Left lung (tissue), 10 donors: ENCODE measurements around the gene TSHZ3. TPM values are rescaled to one million over a fixed set of nuclear protein-coding genes. Genes with fewer than 3 reads are reported as not detected.

Source experiments
- ATAC-seq: fragments of 200-7000 bp; cut with Tn5 transposase; one replicate; pipeline ENCODE4 v1.9.1; 2020; ENCODE audit warnings: moderate library complexity
- DNase-seq, 4 donors: peaks; one replicate each; pipeline ENCODE4 v3.0.0-alpha.2; 2013 to 2020
- H3K27ac ChIP-seq, 2 donors: fragments of 200-600 bp; sonication (generic) in 1 of 2; one replicate each; pipeline versions ENCODE4 v1.5.0 to v1.8.0; 2020 to 2021
- H3K27me3 ChIP-seq, 2 donors: fragments of 200-600 bp; sonication (generic) in 1 of 2; one replicate each; pipeline versions ENCODE4 v1.5.0 to v1.8.0; 2020 to 2021
- H3K36me3 ChIP-seq, 2 donors: fragments of 200-600 bp; sonication (generic) in 1 of 2; one replicate each; pipeline versions ENCODE4 v1.5.0 to v1.8.0; 2020 to 2021
- H3K4me1 ChIP-seq, 2 donors: fragments of 200-600 bp; one replicate each; pipeline ENCODE4 v1.8.0; 2021
- H3K4me3 ChIP-seq, 2 donors: fragments of 200-600 bp; sonication (generic) in 1 of 2; one replicate each; pipeline versions ENCODE4 v1.5.0 to v1.8.0; 2020 to 2021; ENCODE audit warnings: mild to moderate bottlenecking in 1 of 2
- H3K9me3 ChIP-seq, 2 donors: fragments of 200-600 bp; sonication (generic) in 1 of 2; one replicate each; pipeline versions ENCODE4 v1.5.0 to v1.8.0; 2020 to 2021
- CTCF ChIP-seq, 2 donors: fragments of 200-600 bp; sonication (generic) in 1 of 2; IDR thresholded peaks; one replicate each; pipeline versions ENCODE4 v1.5.0 to v1.8.0; 2021; ENCODE audit warnings: antibody characterized with exemption in 2 of 2
- intact Hi-C, 2 donors: fragments of 100-400 bp; cut with DNase I; formaldehyde crosslinking; loops; one replicate each; pipeline versions ENCODE4 v1.11.2 to v1.14.2; 2022
- polyA plus RNA-seq, 6 donors: library from polyadenylated mRNA; unstranded; fragments of 120-200 nt; gene quantifications; one replicate each; pipeline ENCODE4 v1.2.1, GENCODE V29; 2013; ENCODE audit not compliant: insufficient read length in 6 of 6
- total RNA-seq, 2 donors: library from RNA; stranded (reverse); fragmentation: NEBNext Ultra II Directional; extraction: Animal tissue kit (Norgen Biotek cat#: 25700); gene quantifications; one replicate each; pipeline ENCODE4 v1.2.1, GENCODE V29; 2021
- donor health status: DM: no; HTN: yes; CAD: no.
- donor health status: DM: no; HTN: no; CAD: no.

The TSHZ3 gene
- total and polyA plus RNA-seq, 8 donors, result 6.7 to 42.9 (median 35.2) TPM

- H3K27ac ChIP-seq, result no peak overlapping the region
- DNase-seq (no peak), ATAC-seq (no peak)
- intact Hi-C loops, result no loop called here
- H3K9me3 ChIP-seq, result no peaks in the 10 kb centered on the region
- H3K36me3 ChIP-seq, result no peaks in the 10 kb centered on the region
- no peak overlapping the region for H3K4me3 ChIP-seq
- H3K4me1 ChIP-seq, result no peaks in the 10 kb centered on the region
- peaks cover 0 to 13% of the 10 kb centered on the region in 2 donors for H3K27me3 ChIP-seq
- no peak for TF ChIP-seq CTCF (IDR thresholded peaks at IDR 0.05)
Measured at GRCh38 chr19:31254611-31255010, 94.6 kb downstream of the TSHZ3 start.

GRCh38 chr19:31254180-31254551 lies 95.1 kb downstream of the TSHZ3 start:
- H3K27ac ChIP-seq, result no peak overlapping the region
- no peaks in the 10 kb centered on the region for H3K9me3 ChIP-seq
- H3K36me3 ChIP-seq, result no peaks in the 10 kb centered on the region
- H3K4me1 ChIP-seq, result no peaks in the 10 kb centered on the region
- intact Hi-C loops, result no loop called here
- no peak for TF ChIP-seq CTCF (IDR thresholded peaks at IDR 0.05)
- H3K4me3 ChIP-seq, result no peak overlapping the region
- peaks cover 0 to 17% of the 10 kb centered on the region in 2 donors for H3K27me3 ChIP-seq
- DNase-seq, result no peak
- ATAC-seq, result peak; percentile 52

- Histone ChIP-seq H3K36me3 (no peaks in the 10 kb centered on the region), H3K4me1 (no peaks in the 10 kb centered on the region), H3K4me3 (no peak overlapping the region), H3K27ac (no peak overlapping the region), H3K9me3 (no peaks in the 10 kb centered on the region), H3K27me3 (peaks cover 0 to 21% of the 10 kb centered on the region in 2 donors)
- DNase-seq, result no peak
- no peak for TF ChIP-seq CTCF (IDR thresholded peaks at IDR 0.05)
- ATAC-seq, result no peak
- intact Hi-C loops, result no loop called here
Measured at GRCh38 chr19:31253526-31254179, 95.6 kb downstream of the TSHZ3 start.

GRCh38 chr19:31252441-31252840 lies 96.8 kb downstream of the TSHZ3 start:
- intact Hi-C loops, result no loop called here
- H3K9me3 ChIP-seq, result no peaks in the 10 kb centered on the region
- no peaks in the 10 kb centered on the region for H3K4me1 ChIP-seq
- no peaks in the 10 kb centered on the region for H3K36me3 ChIP-seq
- H3K27ac ChIP-seq, result no peak overlapping the region
- no peak for DNase-seq
- H3K27me3 ChIP-seq, result peaks cover 0 to 20% of the 10 kb centered on the region in 2 donors
- no peak for ATAC-seq
- no peak for TF ChIP-seq CTCF (IDR thresholded peaks at IDR 0.05)
- no peak overlapping the region for H3K4me3 ChIP-seq

- ATAC-seq (no peak), DNase-seq (no peak)
- Histone ChIP-seq H3K27me3 (peaks cover 0 to 13% of the 10 kb centered on the region in 2 donors), H3K4me3 (no peak overlapping the region), H3K9me3 (no peaks in the 10 kb centered on the region), H3K27ac (no peak overlapping the region), H3K4me1 (no peaks in the 10 kb centered on the region), H3K36me3 (no peaks in the 10 kb centered on the region)
- intact Hi-C loops, result no loop called here
- no peak for TF ChIP-seq CTCF (IDR thresholded peaks at IDR 0.05)
Measured at GRCh38 chr19:31249217-31249616, 100.0 kb downstream of the TSHZ3 start.
